HCT116 (cell line): ENCODE results near the gene MTHFSD. TPM values are rescaled to one million over a fixed set of nuclear protein-coding genes. Genes with fewer than 3 reads are reported as not detected.
A peak's percentile ranks its signal among the peaks of the same experiment; 100 is the strongest.

Experiments
- ATAC-seq: fragments of 200-7000 bp; cut with Tn5 transposase; 2 replicates; pipeline ENCODE4 v1.9.1; 2020; ENCODE audit warnings: mild to moderate bottlenecking, moderate library complexity
- BruUV-seq: library from RNA; stranded (reverse); fragments of 400-500 nt; replicated peaks from 2 replicates; lab custom pipeline; 2021; lab: Mats Ljungman, UMichigan
- CTCF ChIA-PET: fragments of 300-600 bp; sonication (Branson Sonifier 250); formaldehyde crosslinking; loops from one replicate; lab custom pipeline; 2021; ENCODE audit warnings: antibody characterized with exemption; lab: Charles Lee
- POLR2A ChIA-PET: fragments of 300-600, 350-600 bp; sonication (Branson Sonifier 250); formaldehyde crosslinking; loops from one replicate; lab custom pipeline; 2021; ENCODE audit warnings: antibody characterized with exemption; lab: Charles Lee
- RAD21 ChIA-PET, 2 experiments: fragments of 300-600 bp; sonication (Branson Sonifier 250); formaldehyde crosslinking; loops; one replicate each; lab custom pipeline; 2023; ENCODE audit warnings: low total read pairs in 2 of 2; ENCODE audit not compliant: uncharacterized antibody in 2 of 2, unreplicated experiment in 2 of 2, low non-redundant PET in 1 of 2; lab: Charles Lee
- DNase-seq: peaks from one replicate; pipeline ENCODE4 v3.0.0-alpha.2; 2010; ENCODE audit warnings: low read depth, low spot score
- H2AFZ ChIP-seq: fragments of 200-600 bp; shearing (Covaris generic), sonication (generic); 2 replicates; pipeline ENCODE4 v1.6.1; 2017; ENCODE audit warnings: low read depth, mixed run types, mixed read lengths, antibody characterized with exemption, low read length; ENCODE audit not compliant: poor library complexity, severe bottlenecking
- H3K27ac ChIP-seq: 2 replicates; pipeline ENCODE4 v1.5.1; 2012; ENCODE audit warnings: low read depth, low read length
- H3K27me3 ChIP-seq: fragments of 200-600 bp; sonication (generic); 2 replicates; pipeline ENCODE4 v1.6.1; 2016; ENCODE audit warnings: mixed run types, low read length, mixed read lengths; ENCODE audit not compliant: insufficient read depth
- H3K36me3 ChIP-seq, 2 experiments: fragments of 200-500 bp in 1 of 2; fragments of 200-600 bp in 1 of 2; sonication (Bioruptor generic) in 1 of 2; sonication (generic) in 1 of 2; 2 replicates each; pipeline versions ENCODE4 v1.5.1 to v1.6.1; 2014 to 2016; ENCODE audit warnings: low read length in 2 of 2, inconsistent platforms in 1 of 2, mixed read lengths in 1 of 2, mixed run types in 1 of 2; ENCODE audit not compliant: insufficient read depth in 2 of 2, control insufficient read depth in 1 of 2
- H3K4me1 ChIP-seq, 2 experiments: fragments of 200-600 bp in 1 of 2; sonication (generic) in 1 of 2; 2 replicates each; pipeline versions ENCODE4 v1.5.1 to v1.6.1; 2012 to 2017; ENCODE audit warnings: low read length in 2 of 2, inconsistent platforms in 1 of 2, mild to moderate bottlenecking in 1 of 2, mixed read lengths in 1 of 2, mixed run types in 1 of 2, moderate library complexity in 1 of 2; ENCODE audit not compliant: insufficient read depth in 2 of 2, control insufficient read depth in 1 of 2
- H3K4me2 ChIP-seq: fragments of 200-600 bp; sonication (generic); 2 replicates; pipeline ENCODE4 v1.6.1; 2017; ENCODE audit warnings: mixed run types, low read length, mixed read lengths
- H3K4me3 ChIP-seq, 2 experiments: fragments of 200-600 bp in 1 of 2; sonication (generic) in 1 of 2; replicated peaks in 1 of 2; 2 replicates each; pipeline ENCODE4 v1.5.1; 2011 to 2016; ENCODE audit warnings: low read length in 2 of 2, control low read depth in 1 of 2, low read depth in 1 of 2, mild to moderate bottlenecking in 1 of 2, mixed read lengths in 1 of 2, mixed run types in 1 of 2
- H3K79me2 ChIP-seq: fragments of 200-600 bp; sonication (generic); 2 replicates; pipeline ENCODE4 v1.6.1; 2017; ENCODE audit warnings: mild to moderate bottlenecking, mixed run types, low read length, moderate library complexity, mixed read lengths; ENCODE audit not compliant: insufficient read depth
- H3K9ac ChIP-seq: fragments of 200-600 bp; sonication (generic); 2 replicates; pipeline ENCODE4 v1.6.1; 2016; ENCODE audit warnings: low read length, mixed read lengths
- H3K9me2 ChIP-seq: fragments of 200-600 bp; sonication (generic), shearing (Covaris generic); 2 replicates; pipeline ENCODE4 v1.6.1; 2017; ENCODE audit warnings: mixed run types, mild to moderate bottlenecking, moderate library complexity; ENCODE audit not compliant: insufficient read depth
- H3K9me3 ChIP-seq, 2 experiments: fragments of 200-500 bp in 1 of 2; fragments of 200-600 bp in 1 of 2; sonication (Bioruptor generic) in 1 of 2; sonication (generic) in 1 of 2; 2 replicates each; pipeline ENCODE4 v1.6.1; 2014 to 2017; ENCODE audit warnings: low read length in 2 of 2, mixed read lengths in 2 of 2, inconsistent platforms in 1 of 2, low read depth in 1 of 2, mild to moderate bottlenecking in 1 of 2, mixed run types in 1 of 2, moderate library complexity in 1 of 2; ENCODE audit not compliant: control insufficient read depth in 1 of 2, insufficient read depth in 1 of 2
- H4K20me1 ChIP-seq: fragments of 200-600 bp; sonication (generic), shearing (Covaris generic); 2 replicates; pipeline ENCODE4 v1.6.1; 2017; ENCODE audit warnings: mixed run types, mild to moderate bottlenecking, moderate library complexity; ENCODE audit not compliant: insufficient read depth
- CTCF ChIP-seq, 3 experiments: fragments of 200-600 bp in 1 of 3; sonication (generic) in 1 of 3; IDR thresholded peaks in 2 of 3; conservative IDR thresholded peaks in 1 of 3; 2 replicates each; pipeline ENCODE4 v1.5.1; 2012 to 2017; ENCODE audit warnings: low read depth in 2 of 3, low read length in 2 of 3, antibody characterized with exemption in 1 of 3, borderline replicate concordance in 1 of 3, control low read depth in 1 of 3, mild to moderate bottlenecking in 1 of 3, mixed read lengths in 1 of 3, mixed run types in 1 of 3, moderate library complexity in 1 of 3; ENCODE audit not compliant: insufficient read depth in 1 of 3
- FOSL1 ChIP-seq: IDR thresholded peaks from 2 replicates; pipeline ENCODE4 v1.6.1; 2012; ENCODE audit warnings: low read depth
- POLR2AphosphoS5 ChIP-seq: IDR thresholded peaks from 2 replicates; pipeline ENCODE4 v1.6.1; 2011; ENCODE audit warnings: mild to moderate bottlenecking, low read depth, low read length, moderate library complexity
- RAD21 ChIP-seq: IDR thresholded peaks from 2 replicates; pipeline ENCODE4 v1.6.1; 2012; ENCODE audit warnings: low read depth, mild to moderate bottlenecking
- TCF7L2 ChIP-seq: IDR thresholded peaks from 2 replicates; pipeline ENCODE4 v1.7.0; 2011; ENCODE audit warnings: borderline replicate concordance, inconsistent platforms; ENCODE audit not compliant: insufficient read depth, insufficient read length; ENCODE audit errors: extremely low read depth
- ZBTB33 ChIP-seq: IDR thresholded peaks from 2 replicates; pipeline ENCODE4 v1.6.1; 2011; ENCODE audit warnings: mild to moderate bottlenecking, low read length, moderate library complexity; ENCODE audit not compliant: insufficient replicate concordance; ENCODE audit errors: extremely low read depth
- intact Hi-C: fragments of 100-400 bp; cut with micrococcal nuclease; formaldehyde crosslinking; loops from 2 replicates; pipeline ENCODE4 v1.10.0; 2022
- total RNA-seq: library from RNA; stranded (reverse); gene quantifications from one replicate; pipeline ENCODE4 v1.2.1, GENCODE V29; 2021; ENCODE audit not compliant: unreplicated experiment

The MTHFSD gene
- total RNA-seq, 1 experiment from 2014 or later, result 33.1 TPM

GRCh38 chr16:86529160-86529559 lies 25.9 kb downstream of the MTHFSD start (continued):
- TF ChIP-seq CTCF (IDR thresholded peaks at IDR 0.05 in 2 of 3, conservative IDR thresholded peaks at IDR 0.05 in 1 of 3; ENCODE audit: borderline replicate concordance in 1 of 3, insufficient read depth in 1 of 3, low read depth in 2 of 3, low read length in 2 of 3) (no peak), RAD21 (no peak), TCF7L2 (no peak), FOSL1 (no peak)
- TF ChIP-seq, all 23 proteins: peak for 0

- DNase-seq, result no peak
- TF ChIP-seq ZBTB33 (no peak), POLR2AphosphoS5 (no peak)
- BruUV-seq, result no TSS peak
- Histone ChIP-seq H3K79me2 (no peaks in the 10 kb centered on the region), H3K9ac (no peak overlapping the region), H3K9me2 (no peaks in the 10 kb centered on the region), H3K4me1 (peaks cover 0 to 10% of the 10 kb centered on the region in 2 experiments; a peak in 1 of 4 replicates), H3K4me3 (no peak overlapping the region), H3K27me3 (no peaks in the 10 kb centered on the region), H3K36me3 (no peaks in the 10 kb centered on the region), H3K9me3 (no peaks in the 10 kb centered on the region), H2AFZ (no peak overlapping the region), H4K20me1 (no peaks in the 10 kb centered on the region), H3K27ac (no peak overlapping the region), H3K4me2 (no peak overlapping the region)
- ChIA-PET CTCF (no interaction called here), RAD21 (no interaction called here), POLR2A (no interaction called here)
- intact Hi-C loops, result no loop called here
- ATAC-seq, result peak; percentile 38; the same call in 1 of the 2 replicates
These were observed 26.7 kb downstream of the MTHFSD start for GRCh38 chr16:86528061-86528929.
